Stimulated activated CD4-positive, alpha-beta T cell treated with anti-CD3 and anti-CD28 coated beads, TNF-alpha, amount 100 ng/mL, for 48 hours (primary cell): Measurements from ENCODE around the gene PALM.
A peak's percentile ranks its signal among the peaks of the same experiment; 100 is the strongest.
"Not testable (repeated sequence)": the region's sequence is repeated elsewhere in the genome, so short reads cannot be mapped to it uniquely, and the experiment has no call there.

Source experiments
- DNase-seq, 3 donors: peaks; one replicate each; pipeline ENCODE4 v3.0.0-alpha.2; 2020; ENCODE audit warnings: low read depth in 3 of 3

Gene PALM, protein sequence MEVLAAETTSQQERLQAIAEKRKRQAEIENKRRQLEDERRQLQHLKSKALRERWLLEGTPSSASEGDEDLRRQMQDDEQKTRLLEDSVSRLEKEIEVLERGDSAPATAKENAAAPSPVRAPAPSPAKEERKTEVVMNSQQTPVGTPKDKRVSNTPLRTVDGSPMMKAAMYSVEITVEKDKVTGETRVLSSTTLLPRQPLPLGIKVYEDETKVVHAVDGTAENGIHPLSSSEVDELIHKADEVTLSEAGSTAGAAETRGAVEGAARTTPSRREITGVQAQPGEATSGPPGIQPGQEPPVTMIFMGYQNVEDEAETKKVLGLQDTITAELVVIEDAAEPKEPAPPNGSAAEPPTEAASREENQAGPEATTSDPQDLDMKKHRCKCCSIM

DNA sequence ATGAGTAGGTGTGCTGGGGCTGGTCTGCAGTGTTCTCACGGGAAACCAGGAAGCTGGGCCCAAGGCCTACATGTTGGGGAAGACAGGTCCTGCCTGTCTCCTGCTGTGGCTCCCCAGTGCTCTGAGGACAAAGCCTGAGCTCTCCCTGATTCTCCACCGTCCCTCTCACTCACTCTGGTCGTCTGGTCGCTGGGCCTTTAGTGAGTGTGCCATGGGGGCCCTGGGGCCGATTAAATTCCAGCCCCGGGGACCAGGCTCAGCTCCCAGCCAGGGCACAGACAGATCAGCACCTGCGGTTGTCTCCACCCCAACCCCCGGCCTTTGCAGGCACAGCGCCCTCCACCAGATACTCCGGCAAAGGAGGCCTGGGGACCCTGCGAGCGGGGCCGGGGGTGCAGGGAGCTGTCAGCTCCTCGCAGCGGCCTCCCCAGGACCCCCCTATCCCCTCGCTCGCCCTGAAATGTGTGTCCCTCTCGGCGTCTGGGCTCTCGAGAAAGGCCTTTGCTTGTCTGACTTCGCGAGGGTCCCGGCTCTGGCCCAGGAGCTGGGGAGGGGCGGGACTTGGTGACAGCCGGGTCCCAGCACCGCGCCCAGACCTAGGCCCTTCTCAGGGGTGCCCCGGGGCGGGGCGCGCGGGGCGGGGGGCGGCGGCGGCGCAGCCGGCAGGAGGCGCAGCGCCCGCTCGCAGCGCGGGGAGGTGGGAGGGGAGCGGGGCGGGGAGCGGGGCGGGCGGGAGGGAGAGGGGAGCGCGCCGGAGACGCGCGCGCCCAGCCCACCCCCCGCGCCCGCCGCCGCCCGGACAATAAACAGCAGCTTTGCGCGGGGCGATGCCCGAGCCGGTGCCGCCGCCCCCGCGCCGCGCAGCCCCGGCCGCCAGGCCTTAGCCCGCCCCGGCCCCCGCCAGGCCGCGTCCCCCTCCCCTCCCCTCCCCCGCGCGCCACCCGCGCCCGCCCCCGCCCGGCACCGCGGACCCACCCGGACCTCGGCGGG lies at the start of gene PALM:
Gene PALM, plus strand, starts transcription at position 782 of the 990 bp plus-strand sequence. CDS start 212 bp downstream, outside the sequence.
- no peak for DNase-seq

DNA sequence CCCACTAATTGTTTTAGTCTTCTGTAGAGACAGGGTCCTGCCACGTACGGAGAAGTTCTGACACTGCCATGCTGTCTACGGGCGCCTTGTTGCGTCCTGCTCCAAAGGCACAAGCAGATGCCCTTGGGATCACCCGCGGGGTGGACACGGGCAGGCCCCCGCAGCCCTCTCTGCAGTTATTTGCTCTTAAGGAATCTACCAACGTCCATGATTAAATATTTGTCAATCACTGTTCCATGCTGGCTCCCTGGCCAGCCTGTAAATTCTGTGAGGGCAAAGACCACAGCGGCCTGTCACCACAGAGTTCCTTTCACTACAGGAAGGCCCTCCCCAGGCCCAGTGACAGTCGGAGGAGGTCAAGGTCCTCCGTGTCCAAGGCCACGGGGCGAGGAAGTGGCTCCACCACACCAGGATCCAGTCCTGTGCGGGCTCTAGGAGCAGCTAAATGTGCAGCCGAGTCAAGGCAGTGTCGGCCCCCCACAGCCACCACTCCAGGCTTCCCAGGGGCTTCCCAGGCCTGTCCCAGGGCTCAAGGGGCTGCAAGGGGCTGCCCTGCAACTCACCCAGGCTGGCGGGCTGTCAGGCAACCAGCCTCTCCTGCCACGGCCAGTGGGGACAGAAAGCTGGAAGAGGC lies 47.8 kb upstream of the PALM start:
- DNase-seq: no peak

DNA sequence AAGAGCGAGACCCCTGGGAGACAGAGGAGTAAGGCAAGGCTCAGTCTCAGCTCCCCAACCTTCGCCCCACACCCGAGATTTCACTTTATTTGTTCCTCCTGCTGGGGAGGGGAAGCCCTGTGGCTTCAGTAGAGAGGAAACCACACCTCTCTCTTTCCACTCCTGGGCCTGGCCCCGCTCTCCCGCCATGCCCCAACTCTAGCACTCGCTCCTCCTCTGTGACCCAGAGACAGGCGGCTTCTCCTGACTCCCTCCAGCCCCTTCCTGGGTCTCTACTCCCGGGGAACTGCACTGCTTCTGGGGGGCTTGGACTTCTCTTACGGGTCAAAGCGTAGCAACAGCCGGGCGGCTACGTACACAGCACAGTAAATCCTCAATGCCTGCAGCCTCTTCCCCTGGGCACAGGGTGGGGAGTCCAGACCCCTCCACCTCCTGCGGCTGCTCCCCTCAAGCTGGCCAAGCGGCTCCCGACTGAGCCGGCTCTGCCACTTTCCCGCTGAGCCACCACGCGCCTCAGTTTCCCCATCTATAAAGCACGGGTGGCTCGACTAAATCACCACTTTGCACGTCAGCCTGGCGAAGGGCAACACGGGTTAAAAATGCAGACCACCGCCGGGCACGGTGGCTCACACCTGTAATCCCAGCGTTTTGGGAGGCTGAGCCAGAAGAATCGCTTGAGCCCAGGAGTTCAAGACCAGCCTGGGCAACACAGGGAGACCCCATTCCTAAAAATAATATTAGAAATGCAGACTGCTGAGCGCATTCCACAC lies 47.1 kb upstream of the PALM start:
- peak; percentile 28 to 57 (median 48) for DNase-seq

DNA sequence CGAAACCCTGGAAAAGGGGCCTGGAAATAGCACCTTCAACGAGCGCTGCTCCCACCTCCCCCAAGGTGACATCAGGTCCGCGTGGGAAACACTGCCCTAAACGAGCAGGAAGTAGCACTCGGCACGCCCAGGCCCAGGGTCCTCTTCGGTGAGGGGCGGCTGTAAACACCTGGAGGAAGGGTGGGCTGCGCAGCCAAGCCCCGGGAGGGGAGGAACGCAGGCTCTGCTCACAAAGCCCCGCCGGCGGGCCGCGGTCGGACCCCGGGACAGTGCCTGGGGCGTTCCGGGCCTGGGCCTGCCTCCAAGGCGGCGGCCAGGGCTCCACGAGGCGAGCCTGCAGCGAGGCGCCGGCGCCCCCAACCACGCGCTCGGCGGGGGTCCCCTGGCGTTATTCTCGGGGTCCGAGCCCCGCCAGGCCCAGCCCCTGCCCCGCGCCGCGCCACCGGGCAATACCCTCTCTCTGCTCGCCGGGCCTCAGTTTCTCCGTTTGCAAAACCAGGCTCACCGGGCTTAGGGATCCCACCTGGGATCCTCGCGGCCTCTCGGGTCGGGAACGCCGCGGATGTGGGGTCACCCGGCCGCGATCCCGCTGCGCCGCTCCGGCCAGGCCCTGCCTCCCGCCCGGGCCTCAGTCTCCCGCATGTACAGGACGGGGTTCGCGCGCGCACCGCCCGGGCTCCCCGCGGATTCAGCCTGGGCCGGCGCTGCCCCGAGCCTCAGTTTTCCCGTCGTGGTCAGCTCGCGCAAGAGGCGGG lies 46.4 kb upstream of the PALM start:
- peak; percentile 35 to 63 (median 49) for DNase-seq

DNA sequence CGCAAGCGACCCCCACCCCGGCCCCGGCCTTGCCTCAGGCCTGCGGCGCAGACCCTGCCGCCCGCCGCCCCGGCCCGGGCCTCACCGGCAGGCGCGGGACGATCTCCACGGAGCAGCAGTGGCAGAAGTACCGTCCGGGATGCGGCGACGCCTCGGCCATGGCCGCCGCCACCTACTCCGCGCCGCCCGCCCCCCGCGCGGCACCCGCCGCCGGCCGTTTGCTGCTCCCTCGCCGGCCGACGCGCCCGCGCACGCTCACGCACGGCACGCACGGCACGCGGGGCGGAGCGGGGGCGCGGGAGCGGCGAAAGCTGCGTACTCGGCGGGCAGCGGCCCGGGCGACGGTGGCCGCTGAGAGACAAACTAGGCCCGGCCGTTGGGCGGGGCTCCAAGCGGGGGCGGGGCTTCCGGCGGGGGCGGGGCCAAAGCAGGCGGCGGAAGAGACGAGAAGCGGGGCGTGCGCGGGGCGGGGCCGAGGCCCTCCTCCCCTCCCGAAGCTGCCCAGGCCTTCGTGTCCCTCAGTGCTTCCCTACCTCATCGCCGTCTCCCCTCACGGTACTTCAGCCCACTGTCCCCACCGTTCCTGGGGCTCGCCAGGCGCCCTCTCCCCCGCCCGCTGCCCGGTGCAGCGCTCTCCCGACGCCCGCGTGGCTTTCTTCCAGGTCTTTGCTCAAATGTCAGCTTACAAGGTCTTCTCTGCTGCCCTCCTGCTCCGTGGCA lies 45.6 kb upstream of the PALM start, which contains the start of gene RNF126:
Gene RNF126, minus strand, starts transcription at position 253 of the 720 bp plus-strand sequence. Its CDS starts 93 bp downstream, at position 160.
- DNase-seq: peak; percentile 89 to 96 (median 94)

DNA sequence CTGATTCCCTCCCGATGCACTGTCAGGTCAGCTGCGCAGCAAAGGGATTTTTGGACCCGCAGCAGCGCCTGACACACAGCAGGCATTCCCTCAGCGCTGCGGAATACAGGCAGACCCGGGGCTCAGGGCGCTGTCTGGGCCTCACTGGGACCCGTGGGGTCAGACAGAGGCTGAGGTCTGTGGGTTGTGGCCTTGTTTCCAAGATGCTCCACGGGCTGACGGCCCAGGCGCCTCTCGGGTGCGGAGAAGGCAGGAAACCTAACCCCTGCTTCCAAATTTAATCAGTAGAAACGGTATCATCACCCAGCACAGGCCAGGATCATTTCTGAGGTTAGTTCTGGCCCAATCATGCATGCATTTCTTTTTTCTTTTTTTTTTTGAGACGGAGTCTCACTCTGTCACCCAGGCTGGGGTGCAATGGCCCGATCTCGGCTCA lies 45.0 kb upstream of the PALM start:
- DNase-seq: no peak

DNA sequence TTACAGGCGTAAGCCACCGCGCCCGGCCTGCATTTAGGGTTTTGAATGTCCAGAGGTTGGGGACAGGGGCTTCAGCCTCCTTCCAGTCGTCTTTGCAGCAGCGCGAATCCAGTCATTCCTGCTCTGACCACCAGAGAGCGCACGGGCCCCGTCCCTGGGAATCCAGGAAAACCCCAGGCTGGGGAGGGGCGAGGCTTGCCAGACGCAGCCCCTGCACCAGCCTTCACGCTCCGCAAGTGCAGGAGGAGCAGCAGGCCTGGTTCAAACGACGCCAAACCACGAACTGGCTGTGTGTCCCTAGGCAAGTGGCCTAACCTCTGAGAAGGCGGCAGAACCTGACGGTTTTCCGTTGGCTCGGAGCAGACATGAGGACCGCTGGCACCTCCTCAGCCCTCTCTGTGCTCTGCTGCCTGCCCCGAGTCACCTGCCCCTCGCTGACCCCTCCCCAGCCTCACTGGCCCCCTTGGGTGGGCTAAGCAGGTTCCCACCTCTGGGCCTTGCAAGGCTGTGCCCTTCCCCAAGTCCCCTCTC lies 43.8 kb upstream of the PALM start:
- DNase-seq: peak; percentile 61 to 83 (median 77)

DNA sequence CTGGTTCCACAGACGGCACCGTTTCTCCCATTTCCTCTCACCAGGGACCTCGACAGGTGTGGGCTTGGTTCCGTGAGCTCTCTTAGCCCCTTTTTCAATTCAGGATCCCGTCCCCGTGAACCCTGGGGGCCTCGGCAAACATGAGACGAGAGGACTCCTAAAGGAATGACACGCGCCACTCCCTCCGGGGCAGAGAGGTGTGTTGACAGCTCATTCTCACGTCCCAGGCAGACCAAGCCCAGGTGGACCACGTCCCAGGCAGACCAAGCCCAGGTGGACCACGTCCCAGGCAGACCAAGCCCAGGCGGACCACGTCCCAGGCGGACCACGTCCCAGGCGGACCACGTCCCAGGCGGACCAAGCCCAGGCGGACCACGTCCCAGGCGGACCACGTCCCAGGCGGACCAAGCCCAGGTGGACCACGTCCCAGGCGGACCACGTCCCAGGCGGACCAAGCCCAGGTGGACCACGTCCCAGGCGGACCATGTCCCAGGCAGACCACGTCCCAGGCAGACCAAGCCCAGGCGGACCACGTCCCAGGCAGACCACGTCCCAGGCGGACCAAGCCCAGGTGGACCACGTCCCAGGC lies 41.7 kb upstream of the PALM start:
- DNase-seq: not testable (repeated sequence)

DNA sequence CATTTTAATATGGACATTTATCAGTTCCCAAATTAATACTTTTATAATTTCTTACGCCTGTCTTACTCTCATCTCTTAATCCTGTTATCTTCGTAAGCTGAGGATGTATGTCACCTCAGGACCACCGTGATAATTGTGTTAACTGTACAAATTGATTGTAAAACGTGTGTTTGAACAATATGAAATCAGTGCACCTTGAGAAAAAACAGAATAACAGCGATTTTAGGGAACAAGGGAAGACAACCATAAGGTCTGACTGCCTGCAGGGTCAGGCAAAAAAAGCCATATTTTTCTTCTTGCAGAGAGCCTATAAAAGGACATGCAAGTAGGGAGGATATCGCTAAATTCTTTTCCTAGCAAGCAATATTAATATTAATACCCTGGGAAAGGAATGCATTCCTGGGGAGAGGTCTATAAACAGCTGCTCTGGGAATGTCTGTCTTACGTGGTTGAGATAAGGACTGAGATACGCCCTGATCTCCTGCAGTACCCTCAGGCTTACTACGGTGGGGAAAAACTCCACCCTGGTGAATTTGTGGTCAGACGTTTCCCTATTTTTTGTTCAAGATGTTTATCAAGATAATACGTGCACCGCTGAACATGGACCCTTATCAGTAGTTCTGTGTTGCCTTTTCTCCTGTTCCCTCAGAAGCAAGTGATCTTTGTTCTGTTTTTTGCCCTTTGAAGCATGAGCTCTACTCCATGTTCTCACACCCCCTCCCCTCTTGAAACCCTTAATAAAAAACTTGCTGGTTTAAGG lies 39.9 kb upstream of the PALM start:
- not testable (repeated sequence) for DNase-seq

DNA sequence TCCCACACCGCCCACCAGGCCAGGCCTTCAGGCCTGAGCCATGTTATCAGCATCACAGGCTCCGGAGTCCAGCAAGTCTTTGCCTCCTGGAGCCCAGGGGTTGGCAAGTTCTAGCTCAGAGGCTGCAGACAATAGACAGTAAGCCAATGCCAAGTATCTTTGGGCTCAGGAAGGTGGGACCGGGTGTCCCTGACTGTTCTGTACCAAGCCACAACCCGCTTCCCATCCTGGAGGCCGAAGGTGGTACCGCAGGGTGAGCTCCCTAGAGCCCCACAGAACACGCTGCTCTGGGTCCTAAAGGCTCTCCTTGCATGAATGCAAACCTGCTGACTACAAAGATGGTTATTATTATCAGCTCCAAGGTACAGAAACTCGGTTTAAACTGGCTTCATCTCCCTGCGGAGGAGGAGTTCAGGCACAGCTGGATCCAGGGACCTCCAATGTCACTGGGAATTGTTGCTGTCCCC lies 38.1 kb upstream of the PALM start:
- DNase-seq: no peak

DNA sequence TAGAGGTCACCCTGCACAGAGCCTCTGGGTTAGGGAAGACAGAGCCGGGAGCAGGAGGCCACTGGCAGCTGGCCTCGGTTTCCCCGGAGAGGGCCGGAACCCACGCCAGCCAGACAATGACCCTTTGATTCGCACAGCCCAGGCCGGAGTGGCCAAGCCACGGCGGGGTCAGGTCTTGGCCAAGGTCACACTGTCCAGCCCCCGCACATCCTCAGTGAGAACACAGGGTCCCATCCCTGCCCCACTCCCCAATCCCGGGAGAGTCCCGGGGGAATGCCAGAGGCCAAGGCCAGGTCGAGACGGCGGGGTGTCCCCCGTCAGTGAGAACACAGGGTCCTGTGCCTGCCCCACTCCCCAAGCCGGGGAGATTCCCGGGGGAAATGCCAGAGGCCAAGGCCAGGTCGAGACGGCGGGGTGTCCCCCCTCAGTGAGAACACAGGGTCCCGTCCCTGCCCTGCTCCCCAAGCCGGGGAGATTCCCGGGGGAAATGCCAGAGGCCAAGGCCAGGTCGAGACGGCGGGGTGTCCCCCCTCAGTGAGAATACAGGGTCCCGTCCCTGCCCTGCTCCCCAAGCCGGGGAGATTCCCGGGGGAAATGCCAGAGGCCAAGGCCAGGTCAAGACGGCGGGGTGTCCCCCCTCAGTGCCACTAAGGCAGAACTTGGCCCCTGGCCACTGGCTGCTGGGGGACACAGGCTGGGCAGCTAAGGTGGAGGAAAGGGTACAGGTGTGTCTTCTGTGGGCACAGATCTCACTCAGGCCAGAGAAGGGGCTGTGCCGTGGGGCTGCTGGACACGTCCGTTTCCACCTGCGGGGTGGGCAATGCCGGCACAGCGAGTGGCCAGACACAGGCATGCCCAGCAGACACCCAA lies 34.2 kb upstream of the PALM start:
- no peak for DNase-seq

DNA sequence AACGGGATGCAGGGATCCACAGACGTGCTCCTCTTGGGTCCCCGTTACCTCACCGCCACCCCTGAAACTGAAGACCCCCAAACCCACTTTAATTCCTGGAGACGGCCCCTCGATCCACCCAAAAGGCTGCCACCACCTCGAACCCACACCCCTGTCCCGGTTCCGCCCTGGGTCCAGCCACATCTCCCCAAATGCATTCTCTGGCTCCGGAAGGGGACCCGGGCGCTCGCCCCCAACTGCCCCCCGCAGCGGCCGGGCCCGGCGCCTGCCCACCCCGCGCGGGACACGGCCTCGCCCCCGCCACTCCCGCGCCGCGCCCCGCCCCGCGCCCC lies 32.8 kb upstream of the PALM start:
- no peak for DNase-seq

DNA sequence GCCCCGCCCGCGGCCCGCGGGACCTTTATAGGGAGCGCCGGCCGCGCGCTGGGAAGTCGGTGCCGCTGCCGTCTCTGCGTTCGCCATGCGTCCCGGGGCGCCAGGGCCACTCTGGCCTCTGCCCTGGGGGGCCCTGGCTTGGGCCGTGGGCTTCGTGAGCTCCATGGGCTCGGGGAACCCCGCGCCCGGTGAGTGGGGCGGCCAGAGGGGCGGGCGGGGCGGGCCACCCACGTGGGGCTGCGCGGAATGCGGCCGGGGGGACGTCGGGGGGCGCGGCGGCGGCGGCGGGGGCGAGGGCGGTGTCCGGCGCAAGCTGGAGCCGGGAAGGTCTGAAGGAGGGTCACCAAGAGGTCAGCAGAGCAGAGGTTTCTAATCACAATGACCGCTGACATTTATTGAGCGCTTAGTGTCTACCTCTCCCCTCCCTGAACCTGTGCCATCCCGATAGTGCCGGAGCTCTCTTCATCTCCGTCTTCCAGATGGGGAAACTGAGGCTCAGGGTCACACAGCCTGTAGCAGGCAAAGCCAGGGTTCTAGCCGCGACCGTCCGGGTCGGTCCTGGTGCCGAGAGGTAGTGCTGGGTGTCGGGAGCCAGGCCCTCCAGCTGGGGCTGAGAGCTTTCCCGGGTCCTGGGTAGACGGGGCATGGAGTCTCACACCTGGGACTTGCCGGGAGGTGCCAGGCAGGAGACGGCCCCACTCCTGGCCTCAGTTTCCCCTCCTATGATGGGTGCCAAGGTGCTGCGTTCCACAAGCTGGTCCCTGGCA lies 32.2 kb upstream of the PALM start, which contains the start of gene FSTL3:
Gene FSTL3, plus strand, starts transcription at position 54 of the 767 bp plus-strand sequence. Its CDS starts 32 bp downstream, at position 86.
- no peak for DNase-seq

DNA sequence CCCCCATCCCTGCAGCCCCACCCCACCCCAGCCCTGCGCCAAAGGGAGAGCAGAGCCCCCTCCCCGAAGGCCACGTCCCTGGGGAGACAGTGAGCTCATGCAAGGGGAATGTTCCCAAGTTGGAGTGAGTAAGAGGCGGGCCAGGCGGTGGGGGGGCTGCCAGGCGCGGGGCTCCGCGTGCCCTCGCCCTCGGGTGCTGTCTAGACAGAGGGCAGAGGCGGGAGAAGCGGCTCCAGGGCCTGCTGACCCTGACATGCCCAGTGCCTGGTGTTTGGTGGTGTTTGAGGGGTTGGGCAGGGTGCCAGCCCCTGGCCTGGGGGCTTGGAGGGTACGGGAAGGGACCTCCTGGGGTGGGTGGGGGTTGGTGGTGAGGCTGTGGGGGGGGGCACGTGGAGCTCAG lies 31.5 kb upstream of the PALM start:
- no peak for DNase-seq

DNA sequence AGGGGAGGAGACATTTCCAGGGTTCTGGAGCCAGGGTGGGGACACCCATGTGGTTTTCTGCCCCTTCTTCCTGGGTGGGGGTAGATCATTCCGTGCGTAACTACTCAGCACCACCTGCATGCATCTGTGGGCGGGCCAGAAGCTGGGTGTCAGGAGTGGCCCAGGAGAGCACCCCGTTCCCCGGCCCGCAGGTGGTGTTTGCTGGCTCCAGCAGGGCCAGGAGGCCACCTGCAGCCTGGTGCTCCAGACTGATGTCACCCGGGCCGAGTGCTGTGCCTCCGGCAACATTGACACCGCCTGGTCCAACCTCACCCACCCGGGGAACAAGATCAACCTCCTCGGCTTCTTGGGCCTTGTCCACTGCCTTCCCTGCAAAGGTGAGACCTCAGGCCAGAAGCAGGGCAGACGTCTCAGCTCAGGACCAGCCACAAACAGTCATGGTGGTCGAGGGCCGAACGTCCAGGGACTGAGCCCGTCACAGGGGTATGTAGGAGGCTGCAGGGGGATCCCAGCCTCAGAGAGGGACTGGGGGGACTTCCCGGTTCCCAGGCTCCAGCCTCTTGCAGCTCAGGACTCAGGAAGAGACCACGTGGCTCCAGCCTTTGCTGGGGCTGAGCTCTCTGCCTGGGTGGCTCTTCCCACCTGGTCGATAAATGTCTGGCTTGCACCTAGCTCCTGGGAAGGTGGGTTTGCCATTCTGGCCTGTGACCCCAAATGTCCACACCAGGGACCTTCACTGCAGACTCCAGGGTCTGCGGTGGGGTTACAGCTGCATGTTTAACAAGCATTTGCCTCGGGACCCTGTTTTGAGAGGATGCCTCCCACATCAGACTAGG lies 30.9 kb upstream of the PALM start:
- no peak for DNase-seq
